Hypothalamus (tissue), 51 donors: ENCODE measurements around the gene FRMD6.
"Not testable (repeated sequence)": the region's sequence is repeated elsewhere in the genome, so short reads cannot be mapped to it uniquely, and the experiment has no call there.

ENCODE experiments used
- DNase-seq, 51 donors: peaks; one replicate each; lab custom pipeline; 2025; lab: John Stamatoyannopoulos, UW

Gene FRMD6

DNA sequence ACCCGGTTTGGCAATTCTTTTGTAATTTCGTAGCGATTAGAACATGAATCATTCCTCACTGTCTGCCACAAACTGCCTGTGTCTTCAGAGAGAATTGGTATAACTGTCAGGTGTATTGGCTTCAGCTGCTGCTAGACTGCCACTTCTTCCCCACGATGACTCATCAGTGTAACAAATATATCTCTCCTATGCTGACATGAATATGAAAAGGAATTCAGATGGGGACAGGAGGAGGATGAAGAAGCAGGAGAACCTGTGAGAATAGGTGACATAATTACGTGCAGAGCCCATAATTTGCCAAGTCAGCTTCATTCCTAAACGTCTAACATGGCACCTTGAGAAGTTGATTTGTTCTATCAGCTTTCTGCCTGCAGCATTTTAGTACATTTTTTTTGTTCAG lies 64.9 kb downstream of the FRMD6 start:
- no peak for DNase-seq

DNA sequence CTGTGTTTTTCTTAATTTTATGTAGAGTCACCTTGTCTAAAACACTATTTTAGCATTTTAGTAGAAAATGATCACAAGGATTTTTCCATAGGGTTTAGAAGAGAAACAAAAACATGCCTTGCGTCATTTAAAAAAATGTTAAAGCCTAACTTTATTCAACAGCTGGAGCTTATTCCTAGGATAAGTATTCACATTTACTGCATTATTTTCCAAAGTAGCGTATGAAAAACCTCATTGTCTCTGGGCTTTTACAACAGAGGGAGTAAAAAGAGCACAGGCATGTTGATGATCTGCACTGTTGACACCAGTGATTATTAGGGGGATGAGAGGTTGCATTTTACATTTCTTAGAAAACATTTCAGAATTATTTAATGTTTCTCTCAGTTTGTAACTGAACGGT lies 66.1 kb downstream of the FRMD6 start:
- no peak for DNase-seq

DNA sequence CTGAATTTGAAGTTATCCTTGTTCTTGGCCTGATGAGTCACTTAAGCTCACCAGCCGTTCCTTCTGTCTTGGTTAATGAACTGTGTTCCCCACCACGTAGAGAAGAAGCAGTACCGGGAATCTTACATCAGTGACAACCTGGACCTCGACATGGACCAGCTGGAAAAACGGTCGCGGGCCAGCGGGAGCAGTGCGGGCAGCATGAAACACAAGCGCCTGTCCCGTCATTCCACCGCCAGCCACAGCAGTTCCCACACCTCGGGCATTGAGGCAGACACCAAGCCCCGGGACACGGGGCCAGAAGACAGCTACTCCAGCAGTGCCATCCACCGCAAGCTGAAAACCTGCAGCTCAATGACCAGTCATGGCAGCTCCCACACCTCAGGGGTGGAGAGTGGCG lies 68.2 kb downstream of the FRMD6 start:
- DNase-seq, result no peak

GRCh38 chr14:51723990-51724389 lies 72.3 kb downstream of the FRMD6 start:
- no peak for DNase-seq

DNA sequence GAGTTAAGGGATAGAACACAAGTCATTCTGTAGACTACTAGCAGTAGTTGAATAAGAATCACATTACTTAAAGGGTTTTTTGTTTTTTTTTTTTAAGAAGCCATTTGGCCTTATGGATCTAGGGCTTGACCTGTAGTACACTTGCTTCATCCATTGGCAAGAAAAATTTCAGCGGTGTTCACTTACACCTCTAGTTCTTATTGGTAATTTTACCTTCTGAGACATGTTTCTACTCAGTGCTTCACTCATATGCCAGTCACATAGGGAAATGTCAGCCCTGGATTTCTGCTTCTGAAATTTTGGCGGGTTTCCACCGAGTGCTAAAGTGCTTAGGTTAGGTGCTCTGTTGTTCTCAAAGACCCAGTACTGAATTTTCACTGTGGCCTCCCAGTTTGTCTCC lies 72.9 kb downstream of the FRMD6 start:
- DNase-seq, result no peak

GRCh38 chr14:51725061-51725460 lies 73.4 kb downstream of the FRMD6 start:
- DNase-seq, result no peak

DNA sequence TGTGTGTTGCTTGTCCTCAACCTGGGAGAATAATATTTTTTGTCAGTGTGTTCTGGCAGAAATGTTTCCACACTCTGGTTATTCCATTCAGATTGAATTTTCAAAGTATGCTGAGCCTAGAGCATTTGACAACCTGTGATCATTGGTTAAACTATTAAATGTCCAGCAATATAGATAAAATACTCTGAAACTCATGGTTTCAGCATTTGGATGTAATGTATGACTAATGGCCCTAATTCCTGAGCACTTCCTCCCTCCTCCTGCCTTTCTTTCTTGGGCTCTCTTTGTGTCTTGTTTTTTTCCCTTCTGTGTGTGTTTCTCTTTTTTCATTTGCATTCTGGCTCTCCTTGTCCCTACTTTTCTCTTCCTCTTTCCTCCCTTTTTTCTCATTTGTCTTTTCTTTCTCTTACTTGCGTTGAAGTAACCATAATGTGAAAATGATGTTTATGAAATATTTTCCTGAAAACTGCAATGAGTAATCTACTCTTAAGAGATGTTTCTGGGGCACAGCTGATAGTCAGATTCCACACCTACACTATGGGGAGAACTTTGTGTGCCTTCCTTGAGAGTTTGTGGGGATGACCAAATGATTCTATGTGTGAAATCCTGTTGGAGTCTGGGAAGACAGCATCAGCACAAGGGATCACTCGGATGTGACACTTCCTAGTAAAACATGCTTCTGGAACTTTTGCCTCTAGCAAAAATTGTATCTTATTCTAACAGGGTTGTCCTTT lies 74.6 kb downstream of the FRMD6 start:
- no peak for DNase-seq

DNA sequence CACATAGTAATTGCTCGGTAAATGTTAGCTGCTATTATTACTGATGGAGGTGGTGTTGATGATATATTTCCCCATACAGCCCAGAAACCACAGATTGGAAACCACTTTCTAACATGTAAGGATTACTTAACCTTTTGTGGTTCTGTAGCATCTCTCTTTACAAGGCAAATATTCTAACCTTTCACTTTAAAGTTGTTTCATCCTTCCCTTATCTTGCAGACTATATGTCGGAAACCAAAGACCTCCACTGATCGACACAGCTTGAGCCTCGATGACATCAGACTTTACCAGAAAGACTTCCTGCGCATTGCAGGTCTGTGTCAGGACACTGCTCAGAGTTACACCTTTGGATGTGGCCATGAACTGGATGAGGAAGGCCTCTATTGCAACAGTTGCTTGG lies 75.8 kb downstream of the FRMD6 start:
- DNase-seq, result no peak

DNA sequence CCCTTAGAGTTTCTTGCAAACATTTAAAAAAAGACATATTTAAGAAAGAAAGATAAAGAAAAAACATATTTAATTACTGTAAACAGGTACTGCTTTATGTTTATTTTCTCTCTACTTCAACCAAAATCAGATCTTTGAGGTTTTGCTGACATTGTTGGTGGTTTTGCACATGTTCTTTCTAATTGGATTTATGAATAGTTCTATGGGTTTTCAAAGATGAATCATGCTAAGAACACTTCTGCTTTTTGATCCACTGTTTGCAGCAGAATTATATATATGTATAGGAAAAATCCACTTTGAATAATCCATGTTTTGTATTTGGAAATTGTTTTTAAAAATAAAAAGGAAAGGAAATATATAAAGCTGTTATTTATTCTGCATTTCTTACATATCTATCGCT lies 78.4 kb downstream of the FRMD6 start:
- DNase-seq, result no peak

GRCh38 chr14:51730684-51731083 lies 79.0 kb downstream of the FRMD6 start:
- DNase-seq, result no peak

GRCh38 chr14:51732494-51733112 lies 80.9 kb downstream of the FRMD6 start:
- no peak for DNase-seq

DNA sequence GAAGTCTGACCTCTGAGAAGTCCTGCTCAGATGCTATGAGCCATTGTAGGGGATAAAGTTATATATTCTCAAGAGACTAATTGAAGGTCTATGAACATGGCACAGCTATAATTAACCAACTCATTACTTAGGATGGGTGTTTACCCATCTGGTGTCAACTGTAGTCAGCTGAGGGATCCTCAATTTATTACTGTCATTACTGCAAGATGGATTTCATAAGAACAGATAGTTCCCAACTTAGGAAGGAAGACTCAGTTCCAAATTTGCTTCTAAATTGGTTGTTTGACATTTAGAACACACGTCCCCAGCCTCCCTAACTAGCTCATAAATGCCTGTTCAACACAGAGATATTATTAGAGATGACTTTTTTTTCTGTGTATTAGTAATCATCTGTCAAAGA lies 81.4 kb downstream of the FRMD6 start:
- no peak for DNase-seq

DNA sequence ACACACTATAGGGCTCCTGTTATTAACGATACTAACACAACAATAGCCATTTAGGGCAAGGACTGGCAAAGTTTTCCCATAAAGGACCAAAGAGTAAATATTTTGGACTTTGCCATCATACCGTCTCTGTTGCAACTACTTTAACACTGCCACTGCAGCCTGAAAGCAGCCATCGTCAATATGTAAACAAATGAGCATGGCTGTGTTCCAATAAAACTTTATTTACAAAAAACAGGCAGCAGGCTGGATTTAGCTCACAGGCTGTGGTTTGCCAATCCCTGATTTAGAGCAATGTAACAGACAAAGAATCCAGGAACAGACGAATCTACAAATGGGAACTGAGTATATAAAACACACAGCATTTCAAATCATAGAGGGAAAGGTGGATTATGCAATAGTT lies 84.1 kb downstream of the FRMD6 start:
- DNase-seq, result no peak

- no peak for DNase-seq
These were observed 87.0 kb downstream of the FRMD6 start for GRCh38 chr14:51738754-51739153.

DNA sequence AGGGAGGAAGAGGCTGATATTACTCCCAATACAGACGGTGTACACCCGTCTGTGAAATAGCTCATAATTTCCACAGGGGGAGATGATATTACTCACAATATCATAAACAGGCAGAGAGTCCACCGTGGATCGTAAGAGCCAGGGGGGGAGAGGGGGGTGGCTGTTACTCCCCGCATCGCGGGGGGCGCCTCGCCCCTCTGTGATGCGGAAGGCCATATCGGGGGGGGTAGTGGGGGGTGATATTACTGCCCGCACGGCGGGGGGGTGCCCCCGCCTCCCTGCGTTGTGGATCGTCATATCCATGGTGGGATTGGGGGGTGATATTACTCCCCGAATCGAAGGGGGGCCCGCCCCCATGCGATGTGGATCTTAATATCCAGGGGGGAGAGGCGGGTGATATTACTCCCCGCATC lies 91.9 kb downstream of the FRMD6 start:
- no peak for DNase-seq

- DNase-seq, result no peak
These were observed 92.8 kb downstream of the FRMD6 start for GRCh38 chr14:51744372-51745130.

DNA sequence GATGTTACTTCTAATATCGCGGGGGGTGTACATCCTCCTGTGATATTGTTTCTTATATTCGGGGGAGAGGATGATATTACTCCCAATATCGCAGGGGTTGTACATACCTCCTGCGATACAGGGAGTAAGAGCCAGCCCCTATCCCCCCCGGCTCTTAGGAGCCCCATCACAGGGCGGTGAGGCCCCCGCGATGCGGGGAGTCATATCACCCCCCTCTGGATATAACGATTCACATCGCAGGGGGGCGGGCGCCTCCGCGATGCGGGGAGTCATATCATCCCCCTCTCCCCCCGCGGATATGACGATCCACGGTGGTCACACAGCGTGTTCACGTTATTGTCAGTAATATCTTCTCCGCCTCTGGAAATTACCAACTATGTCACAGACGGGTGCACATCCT lies 95.1 kb downstream of the FRMD6 start:
- not testable (repeated sequence) for DNase-seq

DNA sequence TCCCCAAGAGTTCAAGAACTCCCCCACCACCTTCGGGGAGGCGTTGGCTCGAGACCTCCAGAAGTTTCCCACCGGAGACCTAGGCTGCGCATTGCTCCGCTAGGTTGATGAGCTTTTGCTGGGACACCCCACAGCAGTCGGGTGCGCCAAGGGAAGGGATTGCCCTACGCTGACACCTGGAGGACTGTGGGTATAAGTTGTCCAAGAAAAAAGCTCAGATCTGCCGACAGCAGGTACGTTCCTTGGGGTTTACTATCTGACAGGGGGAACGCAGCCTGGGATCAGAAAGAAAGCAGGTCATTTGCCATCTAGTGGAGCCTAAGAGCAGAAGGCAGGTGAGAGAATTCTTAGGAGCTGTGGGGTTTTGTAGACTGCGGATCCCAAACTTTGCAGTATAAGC lies 98.8 kb downstream of the FRMD6 start:
- DNase-seq, result no peak

DNA sequence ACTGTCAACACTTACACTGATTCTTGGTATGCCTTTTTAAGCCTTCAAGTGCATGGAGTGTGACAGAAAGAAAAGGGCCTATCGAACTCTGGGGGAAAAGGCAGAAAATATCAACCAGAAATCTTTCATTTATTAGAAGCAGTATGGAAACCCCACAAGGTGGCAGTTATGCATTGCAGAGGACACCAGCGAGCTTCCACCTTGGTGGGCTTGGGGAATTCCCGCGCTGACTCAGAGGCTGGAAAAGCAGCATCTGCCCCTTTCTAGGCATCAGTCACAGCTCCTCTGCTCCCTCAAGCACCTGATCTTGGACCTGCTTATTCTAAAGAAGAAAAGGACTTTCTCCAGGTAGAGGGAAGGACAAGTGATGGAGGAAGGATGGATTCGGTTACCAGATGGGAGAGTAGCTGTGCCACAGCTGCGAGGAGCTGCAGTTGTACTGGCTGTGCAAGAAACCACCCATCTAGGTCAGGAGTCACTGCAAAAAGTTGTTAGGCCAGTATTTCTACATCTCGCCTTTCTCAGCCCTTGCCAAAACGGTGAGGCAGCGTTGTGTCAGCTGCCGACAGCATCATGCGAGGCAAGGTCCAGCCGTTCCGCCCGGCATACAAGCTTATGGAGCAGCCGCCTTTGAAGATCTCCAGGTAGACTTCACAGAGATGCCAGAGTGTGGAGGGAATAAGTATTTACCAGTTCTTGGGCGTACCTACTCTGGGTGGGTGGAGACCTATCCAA lies 100.1 kb downstream of the FRMD6 start:
- DNase-seq, result not testable (repeated sequence)

DNA sequence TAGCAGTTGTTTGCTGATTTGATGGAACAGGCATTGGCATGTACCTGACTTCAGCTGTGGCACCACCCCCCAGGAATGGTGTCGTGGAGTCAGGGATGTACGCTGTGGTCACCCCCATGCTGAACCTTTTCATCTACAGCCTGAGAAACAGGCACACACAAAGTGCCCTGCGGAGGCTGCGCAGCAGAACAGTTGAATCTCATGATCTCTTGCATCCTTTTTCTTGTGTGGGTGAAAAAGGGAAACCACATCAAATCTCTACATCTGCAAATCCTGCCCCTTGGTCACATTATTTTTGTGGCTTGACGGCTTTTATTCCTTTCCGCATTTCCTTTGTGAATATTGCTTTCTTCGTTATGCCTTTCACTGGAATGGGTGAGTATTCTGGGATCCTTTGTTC lies 106.0 kb downstream of the FRMD6 start:
- not testable (repeated sequence) for DNase-seq

- no peak for DNase-seq
These were observed 108.2 kb downstream of the FRMD6 start for GRCh38 chr14:51759950-51760349.
